GM12875 (cell line): Measurements from ENCODE around the gene BRIP1.

ENCODE experiments used
- H3K4me3 ChIP-seq: one replicate; pipeline ENCODE4 v1.5.1; 2011; ENCODE audit warnings: low read depth, low read length, control low read depth
- TF ChIP-seq, protein P1 (sequence below): IDR thresholded peaks from 2 replicates; pipeline ENCODE4 v1.5.1; 2011; ENCODE audit warnings: low read depth, mild to moderate bottlenecking, control low read depth, inconsistent platforms, low read length, moderate library complexity, borderline replicate concordance; ENCODE audit not compliant: insufficient read depth

Gene BRIP1

GRCh38 chr17:61715348-61715747 is 148.0 kb downstream of the BRIP1 start:
- TF ChIP-seq, protein P1, sequence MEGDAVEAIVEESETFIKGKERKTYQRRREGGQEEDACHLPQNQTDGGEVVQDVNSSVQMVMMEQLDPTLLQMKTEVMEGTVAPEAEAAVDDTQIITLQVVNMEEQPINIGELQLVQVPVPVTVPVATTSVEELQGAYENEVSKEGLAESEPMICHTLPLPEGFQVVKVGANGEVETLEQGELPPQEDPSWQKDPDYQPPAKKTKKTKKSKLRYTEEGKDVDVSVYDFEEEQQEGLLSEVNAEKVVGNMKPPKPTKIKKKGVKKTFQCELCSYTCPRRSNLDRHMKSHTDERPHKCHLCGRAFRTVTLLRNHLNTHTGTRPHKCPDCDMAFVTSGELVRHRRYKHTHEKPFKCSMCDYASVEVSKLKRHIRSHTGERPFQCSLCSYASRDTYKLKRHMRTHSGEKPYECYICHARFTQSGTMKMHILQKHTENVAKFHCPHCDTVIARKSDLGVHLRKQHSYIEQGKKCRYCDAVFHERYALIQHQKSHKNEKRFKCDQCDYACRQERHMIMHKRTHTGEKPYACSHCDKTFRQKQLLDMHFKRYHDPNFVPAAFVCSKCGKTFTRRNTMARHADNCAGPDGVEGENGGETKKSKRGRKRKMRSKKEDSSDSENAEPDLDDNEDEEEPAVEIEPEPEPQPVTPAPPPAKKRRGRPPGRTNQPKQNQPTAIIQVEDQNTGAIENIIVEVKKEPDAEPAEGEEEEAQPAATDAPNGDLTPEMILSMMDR = no peak
- no peak overlapping the region for H3K4me3 ChIP-seq

DNA sequence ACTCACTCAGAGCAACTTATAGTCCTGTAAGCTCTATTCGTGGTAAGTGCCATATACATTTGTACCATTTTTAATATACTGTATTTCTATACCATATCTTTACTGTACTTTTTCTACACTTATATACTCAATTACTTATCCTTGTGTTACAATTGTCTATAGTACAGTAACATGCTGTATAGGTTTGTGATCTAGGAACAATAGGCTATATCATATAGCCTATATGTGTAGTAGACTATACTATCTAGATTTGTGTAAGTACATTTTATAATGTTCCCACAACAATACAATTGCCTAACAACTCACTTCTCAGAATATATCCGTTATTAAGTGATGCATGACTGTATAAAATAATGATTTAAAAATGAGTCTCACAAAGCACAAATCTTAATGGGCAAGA is 149.0 kb downstream of the BRIP1 start:
- no peak overlapping the region for H3K4me3 ChIP-seq
- TF ChIP-seq, protein P1 = no peak

- TF ChIP-seq, protein P1 = no peak
- no peak overlapping the region for H3K4me3 ChIP-seq
These were observed 150.3 kb downstream of the BRIP1 start for GRCh38 chr17:61713035-61713434.

DNA sequence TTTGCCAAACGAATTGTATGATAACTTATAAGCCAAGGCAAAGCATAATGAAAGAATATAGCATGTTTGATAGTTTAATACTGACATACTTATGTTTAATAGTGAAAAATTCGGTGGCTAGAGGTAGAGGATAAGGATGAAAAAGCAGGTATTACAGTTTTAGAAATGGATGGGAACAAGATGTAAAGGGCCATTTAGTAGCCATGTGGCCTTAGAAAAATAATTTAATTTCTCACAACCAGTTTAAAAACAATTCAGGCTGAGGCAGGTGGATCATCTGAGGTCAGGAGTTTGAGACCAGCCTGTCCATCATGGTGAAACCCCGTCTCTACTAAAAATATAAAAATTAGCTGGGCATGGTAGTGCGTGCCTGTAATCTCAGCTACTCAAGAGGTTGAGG is 152.8 kb downstream of the BRIP1 start:
- H3K4me3 ChIP-seq = no peak overlapping the region
- TF ChIP-seq, protein P1 = no peak

- no peak overlapping the region for H3K4me3 ChIP-seq
- TF ChIP-seq, protein P1 = no peak
These were observed 153.8 kb downstream of the BRIP1 start for GRCh38 chr17:61709567-61709966.

DNA sequence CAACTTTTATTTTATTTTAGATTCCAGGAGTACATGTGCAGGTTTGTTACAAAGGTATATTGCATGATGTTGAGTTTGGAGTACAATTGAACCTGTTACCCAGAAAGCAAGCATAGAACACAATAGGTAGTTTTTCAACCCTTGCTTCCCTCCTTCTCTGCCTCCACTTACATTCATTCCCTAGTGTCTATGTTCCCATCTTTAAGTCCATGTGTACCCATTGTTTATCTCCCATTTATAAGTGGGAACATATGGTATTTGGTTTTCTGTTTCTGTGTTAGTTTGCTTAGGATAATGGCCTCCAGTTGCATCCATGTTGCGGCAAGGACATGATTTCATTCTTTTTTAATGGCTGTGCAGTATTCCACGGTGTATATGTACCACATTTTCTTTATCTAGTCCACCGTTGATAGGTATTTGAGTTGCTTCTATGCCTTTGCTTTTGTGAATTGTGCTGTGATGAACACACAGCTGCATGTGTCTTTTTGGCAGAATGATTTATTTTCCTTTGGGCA is 158.3 kb downstream of the BRIP1 start:
- TF ChIP-seq, protein P1 = no peak
- H3K4me3 ChIP-seq = no peak overlapping the region

DNA sequence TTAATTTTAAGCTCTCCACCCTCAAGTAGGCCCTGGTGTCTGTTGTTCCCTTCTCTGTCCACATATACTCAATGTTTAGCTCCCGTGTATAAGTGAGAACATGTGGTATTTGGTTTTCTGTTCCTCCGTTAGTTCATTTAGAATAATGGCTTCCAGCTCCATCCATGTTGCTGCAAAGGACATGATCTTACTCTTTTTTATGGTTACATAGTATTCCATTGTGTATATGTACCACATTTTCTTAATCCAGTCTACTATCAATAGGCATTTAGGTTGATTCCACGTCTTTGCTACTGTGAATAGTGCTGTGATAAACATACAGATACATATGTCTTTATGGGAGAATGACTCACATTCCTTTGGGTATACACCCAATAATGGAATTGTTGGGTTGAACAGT is 160.9 kb downstream of the BRIP1 start:
- TF ChIP-seq, protein P1 = no peak
- no peak overlapping the region for H3K4me3 ChIP-seq
